ENCODE data around the gene AGFG2.
A peak's percentile ranks its signal among the peaks of the same experiment; 100 is the strongest.
"Not testable (repeated sequence)": the region's sequence is repeated elsewhere in the genome, so short reads cannot be mapped to it uniquely, and the experiment has no call there.

Gene AGFG2

DNA sequence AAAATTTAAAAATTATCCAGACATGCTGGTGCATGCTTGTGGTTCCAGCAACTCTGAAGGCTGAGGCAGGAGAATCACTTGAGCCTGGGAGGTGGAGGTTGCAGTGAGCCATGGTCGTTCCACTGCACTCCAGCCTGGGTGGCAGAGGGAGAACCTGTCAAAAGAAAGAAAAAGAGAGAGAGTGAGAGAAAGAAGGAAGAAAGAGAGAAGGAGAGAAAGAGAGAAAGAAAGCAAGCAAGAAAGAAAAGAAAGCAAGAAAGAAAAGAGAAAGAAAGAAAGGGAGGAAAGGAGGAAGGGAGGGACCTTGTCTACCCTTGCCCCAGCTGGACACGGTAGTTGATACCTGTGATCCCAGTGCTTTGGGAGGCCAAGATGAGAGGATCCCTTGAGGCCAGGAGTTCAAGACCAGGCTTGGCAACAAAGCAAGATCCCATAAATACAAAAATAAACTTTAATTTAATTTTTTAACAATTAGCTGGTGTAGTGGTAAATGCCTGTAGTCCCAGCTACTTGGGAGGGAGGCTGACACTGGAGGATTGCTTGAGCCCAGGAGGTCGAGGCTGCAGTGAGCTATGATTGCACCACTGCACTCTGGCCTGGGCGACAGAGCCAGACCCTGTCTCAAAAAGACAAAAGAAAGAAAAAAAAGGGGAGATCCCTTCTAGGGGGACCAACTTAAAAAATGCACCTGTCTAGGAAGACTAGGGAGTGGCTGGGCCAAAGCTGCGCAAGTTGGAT is 46.1 kb upstream of the AGFG2 start:
- Histone ChIP-seq H3K4me1 (ENCODE audit: low read length) (peaks cover 26% of the 10 kb centered on the region), H2AFZ (ENCODE audit: low read depth, low read length) (peak overlapping the region; percentile 67; the same call in 1 of the 2 replicates), H3K27ac (ENCODE audit: low read length) (no peak overlapping the region), H3K4me2 (ENCODE audit: low read length) (peak overlapping the region; percentile 83), H3K4me3 (ENCODE audit: low read length) (peak overlapping the region; percentile 79), H3K79me2 (ENCODE audit: low read length) (no peaks in the 10 kb centered on the region), H3K9ac (ENCODE audit: low read length) (peak overlapping the region; percentile 58), H3K27me3 (ENCODE audit: low read depth, low read length) (peaks cover 10% of the 10 kb centered on the region; the same call in 1 of the 2 replicates), H3K9me3 (ENCODE audit: insufficient read depth, low read length) (no peaks in the 10 kb centered on the region), H3K36me3 (replicated peaks; ENCODE audit: low read depth, low read length) (no peaks in the 10 kb centered on the region), H4K20me1 (ENCODE audit: insufficient read depth, low read length) (no peaks in the 10 kb centered on the region)
- no peak for TF ChIP-seq CTCF (IDR thresholded peaks at IDR 0.05; ENCODE audit: low read depth, low read length)
- no peak for TF ChIP-seq EZH2phosphoT487 (IDR thresholded peaks at IDR 0.05; ENCODE audit: low read depth)

- Histone ChIP-seq H3K4me2 (ENCODE audit: low read length) (peak overlapping the region; percentile 83), H3K79me2 (ENCODE audit: low read length) (no peaks in the 10 kb centered on the region), H3K27me3 (ENCODE audit: low read depth, low read length) (peaks cover 10% of the 10 kb centered on the region; the same call in 1 of the 2 replicates), H4K20me1 (ENCODE audit: insufficient read depth, low read length) (no peaks in the 10 kb centered on the region), H3K27ac (ENCODE audit: low read length) (no peak overlapping the region), H3K9me3 (ENCODE audit: insufficient read depth, low read length) (no peaks in the 10 kb centered on the region), H2AFZ (ENCODE audit: low read depth, low read length) (peak overlapping the region; percentile 67), H3K9ac (ENCODE audit: low read length) (peak overlapping the region; percentile 58), H3K36me3 (replicated peaks; ENCODE audit: low read depth, low read length) (no peaks in the 10 kb centered on the region), H3K4me1 (ENCODE audit: low read length) (peaks cover 26% of the 10 kb centered on the region), H3K4me3 (ENCODE audit: low read length) (peak overlapping the region; percentile 79)
- TF ChIP-seq CTCF (IDR thresholded peaks at IDR 0.05; ENCODE audit: low read depth, low read length) = peak; percentile 55
- no peak for TF ChIP-seq EZH2phosphoT487 (IDR thresholded peaks at IDR 0.05; ENCODE audit: low read depth)
These were observed 45.3 kb upstream of the AGFG2 start for GRCh38 chr7:100493476-100494264.

- Histone ChIP-seq H3K79me2 (ENCODE audit: low read length) (no peaks in the 10 kb centered on the region), H3K4me1 (ENCODE audit: low read length) (peaks cover 8% of the 10 kb centered on the region), H2AFZ (ENCODE audit: low read depth, low read length) (no peak overlapping the region), H3K4me3 (ENCODE audit: low read length) (no peak overlapping the region), H3K36me3 (replicated peaks; ENCODE audit: low read depth, low read length) (no peaks in the 10 kb centered on the region), H3K4me2 (ENCODE audit: low read length) (no peak overlapping the region), H4K20me1 (ENCODE audit: insufficient read depth, low read length) (no peaks in the 10 kb centered on the region), H3K27me3 (ENCODE audit: low read depth, low read length) (peaks cover 10% of the 10 kb centered on the region; the same call in 1 of the 2 replicates), H3K9ac (ENCODE audit: low read length) (no peak overlapping the region), H3K9me3 (ENCODE audit: insufficient read depth, low read length) (no peaks in the 10 kb centered on the region), H3K27ac (ENCODE audit: low read length) (no peak overlapping the region)
- TF ChIP-seq EZH2phosphoT487 (IDR thresholded peaks at IDR 0.05; ENCODE audit: low read depth) = no peak
- TF ChIP-seq CTCF (IDR thresholded peaks at IDR 0.05; ENCODE audit: low read depth, low read length) = no peak
These were observed 42.5 kb upstream of the AGFG2 start for GRCh38 chr7:100496509-100496908.

DNA sequence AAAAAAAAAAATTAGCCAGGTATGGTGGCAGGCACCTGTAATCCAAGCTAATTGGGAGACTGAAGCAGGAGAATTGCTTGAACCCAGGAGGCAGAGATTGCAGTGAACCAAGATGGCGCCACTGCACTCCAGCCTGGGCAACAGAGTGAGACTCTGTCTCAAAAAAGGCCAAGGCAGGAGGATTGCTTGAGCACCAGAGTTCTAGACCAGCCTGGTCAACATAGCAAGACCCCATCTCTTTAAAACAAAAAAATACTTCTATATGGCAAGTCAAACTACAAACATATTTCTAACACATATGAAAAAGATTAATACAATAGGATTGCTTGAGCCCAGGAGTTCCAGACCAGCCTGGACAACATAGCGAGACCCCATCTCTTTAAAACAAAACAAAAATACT is 38.3 kb upstream of the AGFG2 start:
- H3K36me3 ChIP-seq (replicated peaks; ENCODE audit: low read depth, low read length); H3K79me2 ChIP-seq (ENCODE audit: low read length); H2AFZ ChIP-seq (ENCODE audit: low read depth, low read length); H4K20me1 ChIP-seq (ENCODE audit: insufficient read depth, low read length); H3K9ac ChIP-seq (ENCODE audit: low read length); H3K9me3 ChIP-seq (ENCODE audit: insufficient read depth, low read length); H3K4me2 ChIP-seq (ENCODE audit: low read length); H3K27ac ChIP-seq (ENCODE audit: low read length); H3K4me3 ChIP-seq (ENCODE audit: low read length); H3K27me3 ChIP-seq (ENCODE audit: low read depth, low read length); H3K4me1 ChIP-seq (ENCODE audit: low read length): not testable (repeated sequence)

DNA sequence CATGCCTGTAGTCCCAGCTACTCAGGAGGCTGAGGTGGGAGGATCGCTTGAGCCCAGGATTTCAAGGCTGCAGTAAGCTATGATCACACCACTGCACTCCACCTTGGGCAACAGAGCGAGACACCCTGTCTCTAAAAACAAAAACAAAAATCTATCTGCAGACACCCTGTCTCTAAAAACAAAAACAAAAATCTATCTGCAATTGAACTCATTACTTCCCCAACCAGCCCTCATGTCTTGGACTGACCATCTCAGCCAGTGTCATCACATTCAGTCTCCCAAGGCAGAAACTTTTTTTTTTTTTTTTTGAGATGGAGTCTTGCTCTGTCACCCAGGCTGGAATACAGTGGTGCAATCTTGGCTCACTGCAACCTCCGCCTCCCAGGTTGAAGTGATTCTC is 35.0 kb upstream of the AGFG2 start:
- H3K36me3 ChIP-seq (replicated peaks; ENCODE audit: low read depth, low read length); H3K4me2 ChIP-seq (ENCODE audit: low read length); H3K9ac ChIP-seq (ENCODE audit: low read length): not testable (repeated sequence)

More for the DNA sequence above, 35.0 kb upstream of the AGFG2 start:
- H3K27me3 ChIP-seq (ENCODE audit: low read depth, low read length); H3K27ac ChIP-seq (ENCODE audit: low read length); H3K9me3 ChIP-seq (ENCODE audit: insufficient read depth, low read length); H3K4me1 ChIP-seq (ENCODE audit: low read length); H2AFZ ChIP-seq (ENCODE audit: low read depth, low read length); H4K20me1 ChIP-seq (ENCODE audit: insufficient read depth, low read length); H3K79me2 ChIP-seq (ENCODE audit: low read length); H3K4me3 ChIP-seq (ENCODE audit: low read length): not testable (repeated sequence)
